Measurements from ENCODE around the gene DDN. TPM values are rescaled to one million over a fixed set of nuclear protein-coding genes. Genes with fewer than 3 reads are reported as not detected.
A peak's percentile ranks its signal among the peaks of the same experiment; 100 is the strongest.

Gene DDN
- total RNA-seq, 1 experiment from 2014 or later = 0.35 TPM

GRCh38 chr12:48956279-48957140, 42.7 kb downstream of the DDN start:
- TF ChIP-seq, protein P1, sequence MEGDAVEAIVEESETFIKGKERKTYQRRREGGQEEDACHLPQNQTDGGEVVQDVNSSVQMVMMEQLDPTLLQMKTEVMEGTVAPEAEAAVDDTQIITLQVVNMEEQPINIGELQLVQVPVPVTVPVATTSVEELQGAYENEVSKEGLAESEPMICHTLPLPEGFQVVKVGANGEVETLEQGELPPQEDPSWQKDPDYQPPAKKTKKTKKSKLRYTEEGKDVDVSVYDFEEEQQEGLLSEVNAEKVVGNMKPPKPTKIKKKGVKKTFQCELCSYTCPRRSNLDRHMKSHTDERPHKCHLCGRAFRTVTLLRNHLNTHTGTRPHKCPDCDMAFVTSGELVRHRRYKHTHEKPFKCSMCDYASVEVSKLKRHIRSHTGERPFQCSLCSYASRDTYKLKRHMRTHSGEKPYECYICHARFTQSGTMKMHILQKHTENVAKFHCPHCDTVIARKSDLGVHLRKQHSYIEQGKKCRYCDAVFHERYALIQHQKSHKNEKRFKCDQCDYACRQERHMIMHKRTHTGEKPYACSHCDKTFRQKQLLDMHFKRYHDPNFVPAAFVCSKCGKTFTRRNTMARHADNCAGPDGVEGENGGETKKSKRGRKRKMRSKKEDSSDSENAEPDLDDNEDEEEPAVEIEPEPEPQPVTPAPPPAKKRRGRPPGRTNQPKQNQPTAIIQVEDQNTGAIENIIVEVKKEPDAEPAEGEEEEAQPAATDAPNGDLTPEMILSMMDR (conservative IDR thresholded peaks at IDR 0.05) = peak; percentile 39; the same call in 2 of the 3 replicates
- Histone ChIP-seq H2BK15ac (ENCODE audit: low read depth, low read length) (no peak overlapping the region), H3K79me2 (ENCODE audit: insufficient read depth, low read length) (peaks cover 34% of the 10 kb centered on the region; the same call in 1 of the 2 replicates), H3K18ac (ENCODE audit: insufficient read length, low read depth, low read length) (peak overlapping the region; percentile 56), H2BK120ac (ENCODE audit: low read depth, low read length, poor library complexity, severe bottlenecking) (no peak overlapping the region), H2AFZ (ENCODE audit: low read length) (no peak overlapping the region), H3K56ac (ENCODE audit: insufficient read length, low read depth, low read length) (no peak overlapping the region), H2BK12ac (ENCODE audit: insufficient read length, low read depth, low read length) (no peak overlapping the region), H3K27ac (ENCODE audit: insufficient read length, low read depth, low read length) (peak overlapping the region; percentile 41), H3K4ac (ENCODE audit: low read depth, low read length) (no peak overlapping the region), H3K4me1 (ENCODE audit: insufficient read depth, low read length) (0 out of 2 replicates have a peak, but pooled peaks cover 2% of the 10 kb centered on the region), H2BK20ac (ENCODE audit: low read depth, low read length, poor library complexity, severe bottlenecking) (no peak overlapping the region), H3K23ac (ENCODE audit: insufficient read length, low read depth, low read length) (no peak overlapping the region), H3K14ac (ENCODE audit: insufficient read depth, low read length) (peak overlapping the region; percentile 27; the same call in 1 of the 2 replicates), H4K8ac (replicated peaks; ENCODE audit: insufficient read length, low read depth, low read length) (no peak overlapping the region), H3K9ac (ENCODE audit: extremely low read depth, insufficient read length, low read length) (peak overlapping the region; percentile 69), H2BK5ac (ENCODE audit: insufficient read length, low read length) (no peak overlapping the region), H3K23me2 (ENCODE audit: insufficient read length, low read depth, low read length, poor library complexity, severe bottlenecking) (peaks cover 9% of the 10 kb centered on the region), H3T11ph (ENCODE audit: low read length) (no peak overlapping the region), H4K20me1 (ENCODE audit: control insufficient read depth, insufficient read depth, insufficient read length) (no peaks in the 10 kb centered on the region), H2AK5ac (ENCODE audit: insufficient read length, low read length) (no peak overlapping the region), H4K91ac (ENCODE audit: insufficient read length, low read depth, low read length) (no peak overlapping the region), H3K4me2 (ENCODE audit: insufficient read depth, insufficient read length, low read length) (peak overlapping the region; percentile 95), H4K5ac (ENCODE audit: insufficient read length, low read depth, low read length) (no peak overlapping the region), H3K79me1 (ENCODE audit: insufficient read depth, low read depth, low read length, poor library complexity, severe bottlenecking) (no peaks in the 10 kb centered on the region), H3K9me3 (ENCODE audit: control insufficient read depth, low read depth, low read length) (no peaks in the 10 kb centered on the region), H3K27me3 (ENCODE audit: insufficient read depth, low read length) (no peaks in the 10 kb centered on the region; the same call in 1 of the 2 replicates)
- Mint-ChIP-seq H3K36me3 (ENCODE audit: insufficient read depth in 1 of 3, low read depth in 3 of 3) (peaks cover 8 to 44% (median 25%) of the 10 kb centered on the region in 3 experiments; a peak in 6 of 7 replicates), H3K9me3 (no peaks in the 10 kb centered on the region; a peak in 1 of 5 replicates), H3K27me3 (ENCODE audit: low read depth) (peaks cover 6% of the 10 kb centered on the region), H3K4me1 (peaks cover 23 to 24% of the 10 kb centered on the region in 2 experiments), H3K4me3 (peak overlapping the region; percentile 97 to 99), H3K27ac (peak overlapping the region; percentile 98 to 99 (median 99))
- no CpG with 5 or more reads among the region's 29 CpGs for WGBS (ENCODE audit: extremely low coverage, insufficient read length, low lambda C conversion rate)
- DNase-seq = peak; percentile 98
